ENCODE results near the gene NFKBIZ. TPM values are rescaled to one million over a fixed set of nuclear protein-coding genes. Genes with fewer than 3 reads are reported as not detected.

The NFKBIZ gene
- total RNA-seq, 1 donor from 2014 or later: 39.6 TPM

DNA sequence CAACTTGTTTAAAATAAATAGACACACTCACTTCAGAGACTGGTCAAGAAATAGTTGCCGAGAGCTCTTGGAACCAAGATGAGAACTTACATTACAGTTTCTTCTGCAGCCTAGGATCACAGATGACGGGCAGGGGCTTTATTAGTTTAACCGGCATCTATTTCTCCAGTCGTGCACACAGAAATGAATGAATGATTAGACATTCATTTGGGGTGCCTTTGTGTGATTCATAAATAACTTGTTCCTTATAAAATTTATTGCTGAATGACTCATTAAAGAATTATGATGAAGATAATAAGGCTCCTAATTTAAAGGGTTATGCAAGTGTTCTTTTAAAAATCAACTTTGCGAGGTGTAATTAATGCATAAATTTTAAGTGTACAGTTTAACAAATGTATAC lies 20.8 kb downstream of the NFKBIZ start:
- FAIRE-seq (no peak), DNase-seq (ENCODE audit: low read depth) (no peak)
- Histone ChIP-seq H3K9me3 (ENCODE audit: insufficient read depth, low read depth, low read length) (no peaks in the 10 kb centered on the region), H3K4me3 (ENCODE audit: insufficient read depth, low read depth, low read length) (no peak overlapping the region), H3K36me3 (ENCODE audit: insufficient read depth, low read length) (no peaks in the 10 kb centered on the region), H2AFZ (ENCODE audit: low read depth, low read length) (no peak overlapping the region), H3K27ac (ENCODE audit: low read depth, low read length) (no peak overlapping the region), H3K4me1 (ENCODE audit: insufficient read depth, low read length) (peaks cover 20% of the 10 kb centered on the region), H3K79me2 (ENCODE audit: insufficient read depth, low read length) (no peaks in the 10 kb centered on the region), H3K4me2 (ENCODE audit: low read length) (no peak overlapping the region), H3K9ac (ENCODE audit: low read length) (no peak overlapping the region), H4K20me1 (ENCODE audit: insufficient read depth, low read length) (no peaks in the 10 kb centered on the region), H3K27me3 (ENCODE audit: insufficient read depth, low read length) (no peaks in the 10 kb centered on the region)
- Mint-ChIP-seq H3K4me3 (ENCODE audit: unreplicated experiment) (no peak overlapping the region), H3K27ac (ENCODE audit: unreplicated experiment) (no peak overlapping the region), H3K9me3 (ENCODE audit: unreplicated experiment) (peaks cover 3% of the 10 kb centered on the region), H3K27me3 (ENCODE audit: low read depth, unreplicated experiment) (no peaks in the 10 kb centered on the region), H3K36me3 (ENCODE audit: low read depth, unreplicated experiment) (no peaks in the 10 kb centered on the region), H3K4me1 (ENCODE audit: low read depth, unreplicated experiment) (peaks cover 12% of the 10 kb centered on the region)
- TF ChIP-seq, protein P1, sequence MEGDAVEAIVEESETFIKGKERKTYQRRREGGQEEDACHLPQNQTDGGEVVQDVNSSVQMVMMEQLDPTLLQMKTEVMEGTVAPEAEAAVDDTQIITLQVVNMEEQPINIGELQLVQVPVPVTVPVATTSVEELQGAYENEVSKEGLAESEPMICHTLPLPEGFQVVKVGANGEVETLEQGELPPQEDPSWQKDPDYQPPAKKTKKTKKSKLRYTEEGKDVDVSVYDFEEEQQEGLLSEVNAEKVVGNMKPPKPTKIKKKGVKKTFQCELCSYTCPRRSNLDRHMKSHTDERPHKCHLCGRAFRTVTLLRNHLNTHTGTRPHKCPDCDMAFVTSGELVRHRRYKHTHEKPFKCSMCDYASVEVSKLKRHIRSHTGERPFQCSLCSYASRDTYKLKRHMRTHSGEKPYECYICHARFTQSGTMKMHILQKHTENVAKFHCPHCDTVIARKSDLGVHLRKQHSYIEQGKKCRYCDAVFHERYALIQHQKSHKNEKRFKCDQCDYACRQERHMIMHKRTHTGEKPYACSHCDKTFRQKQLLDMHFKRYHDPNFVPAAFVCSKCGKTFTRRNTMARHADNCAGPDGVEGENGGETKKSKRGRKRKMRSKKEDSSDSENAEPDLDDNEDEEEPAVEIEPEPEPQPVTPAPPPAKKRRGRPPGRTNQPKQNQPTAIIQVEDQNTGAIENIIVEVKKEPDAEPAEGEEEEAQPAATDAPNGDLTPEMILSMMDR (IDR thresholded peaks at IDR 0.05; ENCODE audit: insufficient read depth, low read depth, low read length): no peak
- no peak for TF ChIP-seq EZH2 (IDR thresholded peaks at IDR 0.05; ENCODE audit: insufficient read depth, low read length)

DNA sequence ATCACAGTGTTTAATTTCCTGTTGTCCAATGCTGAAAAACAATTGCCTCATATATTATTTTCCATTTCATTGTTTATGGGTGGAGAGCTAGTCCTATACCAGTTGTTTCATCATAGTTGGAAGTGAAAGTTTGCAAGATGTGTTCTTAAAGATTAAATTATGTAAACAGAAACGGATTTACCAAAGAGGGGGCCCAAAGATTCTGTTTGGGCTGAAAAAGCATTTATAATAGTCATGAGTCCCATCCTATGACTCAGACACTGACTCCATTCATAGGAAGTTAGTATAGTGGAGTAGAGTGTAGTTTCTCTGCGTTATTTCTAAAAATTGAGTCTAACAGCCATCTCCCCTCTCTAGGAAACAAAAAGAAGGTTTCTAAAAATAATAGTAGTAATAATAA lies 24.3 kb downstream of the NFKBIZ start:
- Histone ChIP-seq H2AFZ (ENCODE audit: low read depth, low read length) (peak overlapping the region; percentile 23), H3K4me2 (ENCODE audit: low read length) (peak overlapping the region; percentile 33)
- H3K9me3 Mint-ChIP-seq (ENCODE audit: unreplicated experiment): peaks cover 3% of the 10 kb centered on the region

DNA sequence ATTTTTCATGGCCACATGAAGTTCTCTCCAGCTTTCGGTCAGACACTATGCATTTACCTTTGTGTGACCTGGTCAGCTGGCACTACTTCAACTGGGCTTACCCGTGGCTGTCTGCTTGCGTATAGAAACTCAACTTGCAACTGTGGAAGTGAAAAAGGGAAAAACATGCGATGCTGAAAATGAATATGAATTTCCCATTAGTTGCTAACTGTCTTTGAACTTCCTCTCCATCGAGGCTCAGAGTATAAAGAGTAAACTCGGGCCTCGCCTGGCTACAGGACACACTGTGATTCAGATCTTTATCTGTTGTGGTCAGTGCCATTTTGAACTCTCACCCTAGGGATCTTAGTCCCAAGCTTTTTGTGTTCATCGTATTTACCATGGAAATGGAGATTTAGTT lies 26.8 kb downstream of the NFKBIZ start:
- Mint-ChIP-seq H3K9me3 (ENCODE audit: unreplicated experiment) (peaks cover 3% of the 10 kb centered on the region), H3K27ac (ENCODE audit: unreplicated experiment) (no peak overlapping the region), H3K36me3 (ENCODE audit: low read depth, unreplicated experiment) (peaks cover 2% of the 10 kb centered on the region), H3K27me3 (ENCODE audit: low read depth, unreplicated experiment) (no peaks in the 10 kb centered on the region), H3K4me1 (ENCODE audit: low read depth, unreplicated experiment) (peaks cover 5% of the 10 kb centered on the region), H3K4me3 (ENCODE audit: unreplicated experiment) (no peak overlapping the region)
- Histone ChIP-seq H3K79me2 (ENCODE audit: insufficient read depth, low read length) (no peaks in the 10 kb centered on the region), H3K4me2 (ENCODE audit: low read length) (no peak overlapping the region), H2AFZ (ENCODE audit: low read depth, low read length) (no peak overlapping the region), H3K9me3 (ENCODE audit: insufficient read depth, low read depth, low read length) (no peaks in the 10 kb centered on the region), H3K4me3 (ENCODE audit: insufficient read depth, low read depth, low read length) (no peak overlapping the region), H3K27ac (ENCODE audit: low read depth, low read length) (no peak overlapping the region), H4K20me1 (ENCODE audit: insufficient read depth, low read length) (no peaks in the 10 kb centered on the region), H3K27me3 (ENCODE audit: insufficient read depth, low read length) (no peaks in the 10 kb centered on the region), H3K36me3 (ENCODE audit: insufficient read depth, low read length) (no peaks in the 10 kb centered on the region), H3K4me1 (ENCODE audit: insufficient read depth, low read length) (peaks cover 6% of the 10 kb centered on the region), H3K9ac (ENCODE audit: low read length) (no peak overlapping the region)
- TF ChIP-seq, protein P1 (IDR thresholded peaks at IDR 0.05; ENCODE audit: insufficient read depth, low read depth, low read length): no peak
- TF ChIP-seq EZH2 (IDR thresholded peaks at IDR 0.05; ENCODE audit: insufficient read depth, low read length): no peak
- no peak for FAIRE-seq
- DNase-seq (ENCODE audit: low read depth): no peak

More for the DNA sequence above, 24.3 kb downstream of the NFKBIZ start:
- H3K4me1 ChIP-seq (ENCODE audit: insufficient read depth, low read length): peaks cover 11% of the 10 kb centered on the region
- Mint-ChIP-seq H3K36me3 (ENCODE audit: low read depth, unreplicated experiment) (peaks cover 2% of the 10 kb centered on the region), H3K27me3 (ENCODE audit: low read depth, unreplicated experiment) (no peaks in the 10 kb centered on the region), H3K4me1 (ENCODE audit: low read depth, unreplicated experiment) (peaks cover 5% of the 10 kb centered on the region), H3K27ac (ENCODE audit: unreplicated experiment) (no peak overlapping the region), H3K4me3 (ENCODE audit: unreplicated experiment) (no peak overlapping the region)
- no peaks in the 10 kb centered on the region for H3K9me3 ChIP-seq (ENCODE audit: insufficient read depth, low read depth, low read length)
- TF ChIP-seq EZH2 (IDR thresholded peaks at IDR 0.05; ENCODE audit: insufficient read depth, low read length): no peak
- TF ChIP-seq, protein P1 (IDR thresholded peaks at IDR 0.05; ENCODE audit: insufficient read depth, low read depth, low read length): no peak
- no peaks in the 10 kb centered on the region for H4K20me1 ChIP-seq (ENCODE audit: insufficient read depth, low read length)
- no peaks in the 10 kb centered on the region for H3K36me3 ChIP-seq (ENCODE audit: insufficient read depth, low read length)
- H3K27me3 ChIP-seq (ENCODE audit: insufficient read depth, low read length): no peaks in the 10 kb centered on the region
- FAIRE-seq: no peak
- H3K4me3 ChIP-seq (ENCODE audit: insufficient read depth, low read depth, low read length): no peak overlapping the region
- H3K27ac ChIP-seq (ENCODE audit: low read depth, low read length): no peak overlapping the region
- no peaks in the 10 kb centered on the region for H3K79me2 ChIP-seq (ENCODE audit: insufficient read depth, low read length)
- peak; percentile 52 for DNase-seq (ENCODE audit: low read depth)
- no peak overlapping the region for H3K9ac ChIP-seq (ENCODE audit: low read length)

Data from astrocyte (in vitro differentiated cells and primary cell).